ENCODE results near the gene DRG2.

Gene DRG2

DNA sequence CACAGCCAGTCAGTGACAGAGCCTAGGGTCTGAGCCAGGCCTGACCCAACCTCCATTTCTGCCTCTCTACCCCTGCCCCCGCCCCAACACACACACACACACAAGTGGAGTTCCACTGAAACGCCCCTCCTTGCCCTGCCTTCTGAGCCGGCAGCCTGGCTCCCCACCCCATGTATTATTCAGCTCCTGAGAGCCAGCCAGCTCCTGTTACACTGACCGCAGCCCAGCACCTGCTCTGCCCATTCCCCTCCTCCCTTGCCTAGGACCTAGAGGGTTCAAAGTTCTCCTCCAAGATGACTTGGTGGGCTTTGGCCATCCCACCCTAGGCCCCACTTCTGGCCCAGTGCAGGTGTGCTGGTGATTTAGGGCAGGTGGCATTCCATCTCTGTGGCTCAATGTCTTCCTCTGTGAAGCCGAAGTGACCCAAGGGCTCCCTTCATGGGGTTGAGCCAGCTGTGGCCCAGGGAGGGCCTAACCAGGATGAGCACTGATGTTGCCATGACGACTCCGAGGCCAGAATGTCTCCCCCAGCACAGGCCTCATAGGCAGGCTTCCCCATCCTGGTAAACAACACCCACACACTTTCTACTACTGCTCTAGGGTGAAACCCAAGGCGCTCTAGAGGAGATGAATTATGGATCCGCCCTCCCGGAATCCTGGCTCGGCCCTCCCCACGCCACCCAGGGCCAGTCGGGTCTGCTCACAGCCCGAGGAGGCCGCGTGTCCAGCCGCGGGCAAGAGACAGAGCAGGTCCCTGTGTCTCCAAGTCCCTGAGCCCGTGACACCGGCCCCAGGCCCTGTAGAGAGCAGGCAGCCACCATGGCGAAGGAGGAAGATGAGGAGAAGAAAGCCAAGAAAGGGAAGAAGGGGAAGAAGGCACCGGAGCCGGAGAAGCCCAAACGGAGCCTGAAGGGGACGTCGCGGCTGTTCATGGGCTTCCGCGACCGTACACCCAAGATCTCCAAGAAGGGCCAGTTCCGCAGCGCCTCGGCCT, 30.5 kb downstream of the DRG2 start:
- no peak for DNase-seq

DNA sequence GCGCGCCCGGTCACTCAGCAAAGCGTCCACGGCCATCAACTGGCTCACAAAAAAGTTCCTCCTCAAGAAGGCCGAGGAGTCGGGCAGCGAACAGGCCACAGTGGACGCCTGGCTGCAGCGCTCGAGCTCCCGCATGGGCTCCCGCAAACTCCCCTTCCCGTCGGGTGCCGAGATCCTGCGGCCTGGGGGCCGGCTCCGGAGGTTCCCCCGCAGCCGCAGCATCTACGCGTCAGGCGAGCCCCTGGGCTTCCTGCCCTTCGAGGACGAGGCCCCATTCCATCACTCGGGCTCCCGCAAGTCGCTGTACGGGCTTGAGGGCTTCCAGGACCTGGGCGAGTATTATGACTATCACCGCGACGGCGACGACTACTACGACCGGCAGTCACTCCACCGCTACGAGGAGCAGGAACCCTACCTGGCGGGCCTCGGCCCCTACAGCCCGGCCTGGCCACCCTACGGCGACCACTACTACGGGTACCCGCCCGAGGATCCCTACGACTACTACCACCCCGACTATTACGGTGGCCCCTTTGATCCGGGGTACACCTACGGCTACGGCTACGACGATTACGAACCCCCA, 31.5 kb downstream of the DRG2 start:
- DNase-seq, result no peak

DNA sequence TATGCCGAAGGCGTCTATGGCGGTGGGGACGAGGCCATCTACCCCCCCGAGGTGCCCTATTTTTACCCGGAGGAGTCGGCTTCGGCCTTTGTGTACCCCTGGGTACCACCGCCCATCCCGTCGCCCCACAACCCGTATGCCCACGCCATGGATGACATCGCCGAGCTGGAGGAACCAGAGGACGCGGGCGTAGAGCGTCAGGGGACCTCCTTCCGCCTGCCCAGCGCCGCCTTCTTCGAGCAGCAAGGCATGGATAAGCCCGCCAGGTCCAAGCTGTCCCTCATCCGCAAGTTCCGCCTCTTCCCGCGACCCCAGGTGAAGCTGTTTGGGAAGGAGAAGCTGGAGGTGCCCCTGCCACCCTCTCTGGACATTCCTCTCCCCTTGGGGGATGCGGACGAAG, 32.2 kb downstream of the DRG2 start:
- no peak for DNase-seq

DNA sequence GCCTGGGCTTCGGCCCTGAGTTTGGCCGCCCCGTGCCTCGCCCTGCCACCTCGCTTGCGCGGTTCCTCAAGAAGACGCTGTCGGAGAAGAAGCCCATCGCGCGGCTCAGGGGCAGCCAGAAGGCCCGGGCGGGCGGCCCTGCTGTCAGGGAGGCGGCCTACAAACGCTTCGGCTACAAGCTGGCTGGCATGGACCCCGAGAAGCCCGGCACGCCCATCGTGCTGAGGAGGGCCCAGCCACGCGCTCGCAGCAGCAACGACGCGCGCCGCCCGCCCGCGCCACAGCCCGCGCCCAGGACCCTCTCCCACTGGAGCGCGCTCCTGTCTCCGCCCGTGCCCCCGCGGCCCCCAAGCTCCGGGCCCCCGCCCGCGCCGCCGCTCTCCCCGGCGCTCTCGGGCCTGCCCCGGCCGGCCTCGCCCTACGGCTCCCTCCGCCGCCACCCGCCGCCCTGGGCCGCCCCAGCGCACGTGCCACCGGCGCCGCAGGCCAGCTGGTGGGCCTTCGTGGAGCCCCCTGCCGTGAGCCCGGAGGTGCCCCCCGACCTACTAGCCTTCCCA, 32.8 kb downstream of the DRG2 start:
- no peak for DNase-seq

- DNase-seq, result no peak
Observed at GRCh38 chr17:18121144-18121910, 33.6 kb downstream of the DRG2 start.

DNA sequence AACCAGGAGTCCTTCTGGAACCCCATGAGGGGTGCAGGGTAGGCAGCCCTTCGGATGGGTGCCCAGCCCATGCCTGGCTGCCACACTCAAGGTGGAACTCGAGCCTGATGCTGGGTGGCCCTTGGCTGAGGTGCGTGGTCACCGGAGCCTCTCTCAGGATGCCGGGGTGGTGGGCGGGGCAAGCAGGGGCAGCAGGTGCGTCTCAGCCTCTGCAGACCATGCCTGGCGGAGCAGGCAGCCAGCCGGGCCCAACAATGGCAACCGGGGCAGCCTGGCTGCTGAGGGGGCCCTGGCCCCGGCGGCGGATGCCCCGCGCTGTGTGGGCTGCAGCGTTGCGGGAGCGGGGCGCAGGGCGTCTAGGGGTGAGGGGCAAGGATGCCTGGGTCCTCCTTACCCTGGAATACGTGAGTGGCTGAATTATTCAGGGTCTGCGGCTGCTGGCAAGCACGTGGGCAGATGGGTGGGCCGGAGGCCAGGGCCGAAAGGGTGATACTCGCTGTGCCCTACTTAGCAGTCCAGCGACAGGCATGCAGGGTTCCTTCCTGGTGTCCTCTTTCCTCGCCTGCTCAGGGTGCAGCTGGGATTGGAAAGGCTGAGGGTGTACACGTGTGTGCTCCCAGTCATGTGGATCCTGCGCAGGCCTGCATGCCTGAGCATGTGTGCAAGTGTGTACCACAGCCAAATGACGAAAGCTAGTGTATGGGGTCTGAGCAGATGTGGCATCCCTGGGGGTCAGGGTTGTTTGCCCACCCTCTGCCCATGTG, 35.4 kb downstream of the DRG2 start:
- no peak for DNase-seq

GRCh38 chr17:18124345-18125126, 36.8 kb downstream of the DRG2 start:
- DNase-seq, result no peak

GRCh38 chr17:18129041-18129502, 41.3 kb downstream of the DRG2 start:
- no peak for DNase-seq

GRCh38 chr17:18132711-18133110, 45.0 kb downstream of the DRG2 start:
- DNase-seq, result no peak

DNA sequence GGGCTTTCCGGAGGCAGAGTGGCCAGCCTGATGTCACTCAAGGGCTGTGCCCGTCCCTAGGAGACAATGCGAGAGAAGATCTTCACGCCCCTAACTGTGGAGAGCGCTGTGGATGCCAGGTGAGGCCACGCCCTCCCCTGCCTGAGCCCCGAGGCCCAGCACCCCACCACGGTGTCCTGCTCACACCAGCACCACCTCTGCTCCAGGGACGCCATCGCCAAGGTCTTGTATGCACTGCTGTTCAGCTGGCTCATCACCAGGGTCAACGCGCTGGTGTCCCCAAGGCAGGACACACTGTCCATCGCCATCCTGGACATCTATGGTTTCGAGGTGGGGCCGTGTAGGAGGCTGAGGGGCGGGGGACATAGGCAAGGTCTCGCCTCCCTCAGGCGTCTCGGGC, 48.6 kb downstream of the DRG2 start:
- no peak for DNase-seq

DNA sequence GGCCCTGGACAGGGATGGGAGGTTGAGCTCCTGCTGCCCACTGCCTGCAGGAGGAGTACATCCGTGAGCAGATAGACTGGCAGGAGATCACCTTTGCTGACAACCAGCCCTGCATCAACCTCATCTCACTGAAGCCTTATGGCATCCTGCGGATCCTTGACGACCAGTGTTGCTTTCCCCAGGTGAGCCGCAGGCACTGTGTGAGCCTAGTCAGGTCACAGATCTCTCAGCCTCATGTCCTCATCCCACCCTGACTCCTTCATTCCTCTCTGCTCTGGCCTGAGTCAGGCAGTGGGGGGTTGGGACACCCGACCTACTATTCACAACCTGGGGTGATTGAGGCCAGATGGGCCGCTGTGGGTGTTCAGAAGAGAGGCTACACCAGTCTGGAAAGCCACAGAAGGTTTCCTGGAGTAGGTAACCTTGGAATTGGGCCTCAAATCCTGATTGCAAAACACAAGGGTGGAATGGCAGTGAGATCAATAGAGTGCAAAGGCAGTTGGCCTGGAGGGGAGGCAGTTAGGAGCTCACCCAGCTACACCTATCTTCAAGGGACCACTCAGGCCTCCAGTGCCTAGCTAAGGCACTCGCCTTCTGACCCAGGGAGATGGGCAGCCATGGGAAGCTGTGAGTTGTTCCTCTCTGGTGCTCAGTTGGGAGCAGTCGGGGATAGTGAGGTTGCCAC, 50.5 kb downstream of the DRG2 start:
- DNase-seq, result no peak

- no peak for DNase-seq
Observed at GRCh38 chr17:18139092-18139491, 51.3 kb downstream of the DRG2 start.

GRCh38 chr17:18139498-18139897, 51.8 kb downstream of the DRG2 start:
- DNase-seq, result no peak

DNA sequence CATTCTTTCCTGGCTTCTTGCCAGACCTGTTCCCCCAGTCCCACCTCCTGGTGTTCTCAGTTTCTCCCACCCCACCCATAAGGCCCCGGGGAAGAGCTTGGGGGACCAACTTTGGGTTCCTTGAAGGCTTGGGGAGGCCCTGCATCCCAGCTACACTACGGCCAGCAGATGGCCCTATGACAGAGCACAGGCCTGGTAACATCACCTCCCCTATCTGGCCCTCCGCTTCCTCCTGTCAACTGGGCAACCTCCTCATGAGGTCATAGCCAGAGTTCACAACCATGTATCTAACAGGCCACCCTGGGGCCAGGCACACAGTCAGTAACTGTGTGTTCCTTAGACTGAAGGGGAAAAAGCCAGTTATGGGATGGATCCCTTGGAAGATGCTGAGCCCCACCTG, 52.2 kb downstream of the DRG2 start:
- no peak for DNase-seq

DNA sequence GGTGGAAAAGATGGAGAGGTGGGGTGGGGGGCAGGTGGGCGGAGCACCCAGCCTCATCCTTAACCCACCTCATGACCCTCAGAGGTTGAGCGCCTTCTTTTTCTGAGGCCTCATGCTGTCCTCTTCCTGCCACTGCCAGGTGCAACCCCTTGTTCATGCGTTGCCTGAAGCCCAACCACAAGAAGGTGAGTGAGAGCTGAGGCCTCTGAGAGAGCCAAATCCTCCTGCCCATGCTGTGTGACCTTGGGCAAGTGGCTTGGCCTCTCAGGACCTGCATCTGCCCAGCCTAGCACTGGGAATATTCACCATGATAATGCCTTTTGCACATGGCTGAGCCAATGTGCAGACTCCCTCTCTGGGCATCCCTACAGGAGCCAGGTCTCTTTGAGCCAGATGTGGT, 52.9 kb downstream of the DRG2 start:
- DNase-seq, result no peak

GRCh38 chr17:18141210-18141803, 53.6 kb downstream of the DRG2 start:
- peak in 2 of 5 donors; percentile 28 to 52 for DNase-seq

DNA sequence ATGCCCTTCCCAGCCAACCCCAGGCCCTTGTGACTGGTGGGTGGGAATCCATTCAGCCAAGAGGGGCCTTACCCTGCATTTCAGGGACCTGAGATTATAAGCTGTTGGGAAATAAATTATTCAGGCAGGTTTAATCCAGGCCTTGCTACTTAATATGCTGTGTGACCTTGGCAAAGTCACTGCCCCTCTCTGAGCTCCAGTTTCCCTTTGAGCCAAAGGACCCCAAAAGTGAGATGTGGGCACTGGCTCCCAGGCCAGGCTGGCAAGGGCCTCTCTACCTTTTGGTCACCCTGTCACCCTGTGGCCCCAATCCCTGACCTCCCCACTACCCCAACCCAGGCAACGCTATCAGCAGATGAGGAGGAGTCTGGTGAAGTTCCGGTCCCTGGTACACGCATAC, 54.7 kb downstream of the DRG2 start:
- no peak for DNase-seq

DNA sequence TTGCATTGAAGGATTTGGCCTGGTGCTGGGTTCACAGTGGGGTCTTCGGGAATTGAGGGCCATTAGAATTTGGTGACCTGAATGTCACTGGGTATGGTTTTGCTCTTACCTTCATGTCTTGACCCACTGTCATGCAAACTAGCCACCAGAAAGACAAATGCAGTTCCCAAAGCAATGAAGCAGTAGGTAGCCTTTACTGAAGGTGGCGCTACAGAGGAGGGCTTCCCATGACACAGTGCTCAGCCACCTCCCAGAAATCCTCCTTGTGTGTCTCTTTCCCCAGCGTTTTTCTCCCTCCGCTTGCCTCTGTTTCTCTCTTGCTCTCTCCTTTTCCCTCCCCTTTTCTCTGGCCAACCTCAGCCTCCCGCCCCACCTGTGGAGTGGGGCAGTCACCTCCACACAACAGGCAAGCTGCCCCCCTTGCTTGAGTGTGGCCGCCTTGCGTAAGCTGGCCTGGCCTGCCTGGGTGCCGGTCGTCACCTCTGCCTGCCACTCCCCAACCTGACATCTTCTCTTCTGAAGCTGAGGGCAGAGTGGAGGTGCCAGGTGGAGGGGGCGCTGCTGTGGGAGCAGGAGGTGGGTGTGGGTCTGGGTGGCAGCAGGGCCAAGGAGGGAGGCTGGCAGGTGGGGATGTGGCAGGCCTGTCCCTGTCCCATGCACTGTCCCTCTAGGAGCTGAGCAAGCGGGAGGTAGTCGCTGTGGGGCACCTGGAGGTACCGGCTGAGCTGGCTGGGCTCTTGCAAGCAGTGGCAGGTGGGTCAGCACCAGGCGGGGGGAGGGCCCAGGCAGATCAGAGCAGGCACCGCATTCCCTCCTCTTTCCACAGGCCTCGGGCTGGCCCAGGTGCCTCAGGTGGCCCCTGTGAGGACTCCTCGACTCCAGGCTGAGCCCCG, 55.5 kb downstream of the DRG2 start:
- DNase-seq, result no peak

- no peak for DNase-seq
Observed at GRCh38 chr17:18144261-18144660, 56.5 kb downstream of the DRG2 start.
